DND-41 (cell line): ENCODE data around the gene COL4A1.

ENCODE experiments used
- EZH2 ChIP-seq: IDR thresholded peaks from 3 replicates; pipeline ENCODE4 v1.6.1; 2012; ENCODE audit warnings: borderline replicate concordance, low read depth, mild to moderate bottlenecking, moderate library complexity, low read length, inconsistent platforms; ENCODE audit not compliant: severe bottlenecking
- TF ChIP-seq, protein P1 (sequence below): IDR thresholded peaks from 2 replicates; pipeline ENCODE4 v1.5.1; 2012; ENCODE audit warnings: borderline replicate concordance, low read length, moderate library complexity, mild to moderate bottlenecking; ENCODE audit not compliant: poor library complexity, severe bottlenecking; ENCODE audit errors: extremely low read depth

- TF ChIP-seq, protein P1, sequence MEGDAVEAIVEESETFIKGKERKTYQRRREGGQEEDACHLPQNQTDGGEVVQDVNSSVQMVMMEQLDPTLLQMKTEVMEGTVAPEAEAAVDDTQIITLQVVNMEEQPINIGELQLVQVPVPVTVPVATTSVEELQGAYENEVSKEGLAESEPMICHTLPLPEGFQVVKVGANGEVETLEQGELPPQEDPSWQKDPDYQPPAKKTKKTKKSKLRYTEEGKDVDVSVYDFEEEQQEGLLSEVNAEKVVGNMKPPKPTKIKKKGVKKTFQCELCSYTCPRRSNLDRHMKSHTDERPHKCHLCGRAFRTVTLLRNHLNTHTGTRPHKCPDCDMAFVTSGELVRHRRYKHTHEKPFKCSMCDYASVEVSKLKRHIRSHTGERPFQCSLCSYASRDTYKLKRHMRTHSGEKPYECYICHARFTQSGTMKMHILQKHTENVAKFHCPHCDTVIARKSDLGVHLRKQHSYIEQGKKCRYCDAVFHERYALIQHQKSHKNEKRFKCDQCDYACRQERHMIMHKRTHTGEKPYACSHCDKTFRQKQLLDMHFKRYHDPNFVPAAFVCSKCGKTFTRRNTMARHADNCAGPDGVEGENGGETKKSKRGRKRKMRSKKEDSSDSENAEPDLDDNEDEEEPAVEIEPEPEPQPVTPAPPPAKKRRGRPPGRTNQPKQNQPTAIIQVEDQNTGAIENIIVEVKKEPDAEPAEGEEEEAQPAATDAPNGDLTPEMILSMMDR = no peak
- no peak for TF ChIP-seq EZH2
Measured at GRCh38 chr13:110129076-110129475, 177.9 kb downstream of the COL4A1 start.
